ENCODE data around the gene TRA2B. TPM values are rescaled to one million over a fixed set of nuclear protein-coding genes. Genes with fewer than 3 reads are reported as not detected.
"Not testable (repeated sequence)": the region's sequence is repeated elsewhere in the genome, so short reads cannot be mapped to it uniquely, and the experiment has no call there.

Gene TRA2B
- total RNA-seq, 1 donor from 2014 or later, result 137 TPM

GRCh38 chr3:185929192-185930151 lies 8.3 kb downstream of the TRA2B start:
- DNase-seq (ENCODE audit: extremely low read depth, low read depth, low spot score), result no peak

GRCh38 chr3:185928496-185928895 lies 9.3 kb downstream of the TRA2B start:
- DNase-seq (ENCODE audit: extremely low read depth, low read depth, low spot score), result no peak

DNA sequence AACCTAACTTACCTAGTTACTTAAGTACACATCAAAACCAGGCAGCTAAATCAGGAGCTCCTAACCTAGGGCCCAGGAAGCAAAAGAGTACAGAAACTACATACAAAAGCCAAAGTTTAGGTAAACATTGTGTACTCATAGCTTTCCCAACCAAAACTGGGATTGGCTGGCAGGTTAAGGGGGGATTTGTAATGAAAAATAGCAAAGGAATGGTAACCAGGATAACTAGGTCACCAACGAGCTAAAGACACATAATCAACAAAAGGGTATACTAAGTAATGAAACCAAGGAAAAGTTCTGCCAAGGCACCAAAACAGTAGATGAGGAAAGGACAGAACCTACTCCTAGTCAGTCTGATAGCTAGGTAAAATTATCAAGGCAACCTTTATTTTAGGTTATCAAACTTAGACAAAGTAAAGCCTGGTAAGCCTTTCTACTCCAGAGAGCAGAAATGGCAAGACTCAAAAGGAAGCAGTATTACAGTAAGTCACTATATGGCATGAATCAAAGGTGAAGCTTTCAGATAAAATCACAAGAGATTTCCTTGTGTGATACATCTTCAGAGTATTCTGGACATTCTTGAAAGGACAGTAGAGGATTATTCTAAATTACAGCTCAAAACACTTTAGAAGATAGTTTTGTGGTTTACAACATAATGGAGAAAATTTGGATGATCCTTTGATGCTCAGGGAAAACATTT lies 10.2 kb downstream of the TRA2B start:
- DNase-seq (ENCODE audit: extremely low read depth, low read depth, low spot score), result no peak

DNA sequence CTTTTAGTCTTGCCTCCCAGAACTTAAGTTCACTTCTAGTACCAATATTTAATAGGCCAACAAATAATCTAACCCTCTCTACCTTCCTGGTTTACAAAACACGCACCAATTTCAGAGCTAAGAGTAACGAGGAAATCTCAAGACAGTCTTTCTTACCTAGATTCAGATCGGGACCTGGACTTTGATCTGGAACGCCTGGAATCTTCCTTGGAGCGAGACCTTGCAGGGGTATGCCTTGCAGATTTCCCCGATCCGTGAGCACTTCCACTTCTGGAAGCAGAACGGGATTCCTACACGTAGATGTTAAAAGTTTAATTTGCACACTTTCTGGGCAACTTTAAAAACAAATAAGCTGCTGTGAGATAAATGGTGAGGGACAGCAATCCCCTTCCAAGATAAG lies 11.4 kb downstream of the TRA2B start:
- no peak for DNase-seq (ENCODE audit: extremely low read depth, low read depth, low spot score)

GRCh38 chr3:185925353-185925752 lies 12.5 kb downstream of the TRA2B start:
- DNase-seq (ENCODE audit: extremely low read depth, low read depth, low spot score), result no peak

- no peak for DNase-seq (ENCODE audit: extremely low read depth, low read depth, low spot score)
Observed at GRCh38 chr3:185924375-185924774, 13.4 kb downstream of the TRA2B start.

DNA sequence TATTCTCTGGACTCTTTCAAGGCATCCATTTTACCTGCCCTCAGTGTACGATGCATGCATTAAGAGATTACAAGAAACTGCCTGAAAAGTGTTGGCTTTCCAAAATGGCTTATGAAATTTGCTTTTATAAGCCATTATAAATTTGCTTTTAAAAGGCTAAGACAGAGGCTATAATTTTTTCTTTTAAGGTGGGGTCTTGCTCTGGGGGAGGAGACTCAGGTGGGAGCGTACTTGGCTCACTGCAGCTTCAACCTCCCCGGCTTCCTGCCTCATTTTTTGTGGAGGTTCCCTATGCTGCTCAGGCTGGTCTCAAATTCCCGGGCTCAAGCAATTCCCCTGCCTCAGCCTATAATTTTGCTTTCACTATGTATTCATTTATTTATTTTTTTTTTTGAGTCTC lies 17.6 kb downstream of the TRA2B start:
- no peak for DNase-seq (ENCODE audit: extremely low read depth, low read depth, low spot score)

DNA sequence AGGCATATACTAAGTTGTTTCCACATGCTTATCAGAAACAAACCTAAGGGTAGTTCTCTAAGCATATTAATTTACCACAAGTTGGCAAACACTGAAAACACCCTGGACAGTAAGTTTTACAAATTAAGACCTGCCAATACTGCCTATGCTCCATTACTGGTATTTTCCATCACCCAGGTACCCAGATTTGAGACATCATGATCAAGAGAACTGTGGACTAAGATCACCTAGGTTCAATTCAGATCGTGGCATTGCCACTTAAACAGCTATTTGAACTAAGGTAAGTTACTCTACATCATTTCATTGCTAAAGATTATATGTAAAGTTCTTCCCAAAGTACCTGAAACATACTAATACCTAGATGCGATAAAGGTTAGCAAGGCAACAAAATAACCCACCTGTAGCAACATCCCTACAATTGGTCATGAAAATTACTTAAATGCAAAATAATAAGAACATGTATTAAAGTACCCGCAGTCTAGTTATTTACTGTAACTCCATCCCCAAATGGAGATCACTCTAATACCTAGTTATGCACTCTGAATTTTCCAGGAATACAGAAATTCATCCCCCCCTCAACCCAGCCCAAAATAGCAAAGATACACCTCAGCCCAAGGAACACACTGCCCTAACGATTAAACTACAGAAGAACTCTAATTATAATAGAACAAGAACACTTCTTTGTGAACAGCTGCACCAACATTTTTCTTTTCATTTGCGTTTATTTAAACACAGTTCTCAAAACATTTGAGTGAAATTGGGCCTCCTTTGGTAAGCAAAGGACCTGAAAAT lies 21.6 kb downstream of the TRA2B start:
- no peak for DNase-seq (ENCODE audit: extremely low read depth, low read depth, low spot score)

- DNase-seq (ENCODE audit: extremely low read depth, low read depth, low spot score), result no peak
Observed at GRCh38 chr3:185915642-185916041, 22.2 kb downstream of the TRA2B start.

GRCh38 chr3:185914911-185915629 lies 22.7 kb downstream of the TRA2B start:
- DNase-seq (ENCODE audit: extremely low read depth, low read depth, low spot score), result no peak

DNA sequence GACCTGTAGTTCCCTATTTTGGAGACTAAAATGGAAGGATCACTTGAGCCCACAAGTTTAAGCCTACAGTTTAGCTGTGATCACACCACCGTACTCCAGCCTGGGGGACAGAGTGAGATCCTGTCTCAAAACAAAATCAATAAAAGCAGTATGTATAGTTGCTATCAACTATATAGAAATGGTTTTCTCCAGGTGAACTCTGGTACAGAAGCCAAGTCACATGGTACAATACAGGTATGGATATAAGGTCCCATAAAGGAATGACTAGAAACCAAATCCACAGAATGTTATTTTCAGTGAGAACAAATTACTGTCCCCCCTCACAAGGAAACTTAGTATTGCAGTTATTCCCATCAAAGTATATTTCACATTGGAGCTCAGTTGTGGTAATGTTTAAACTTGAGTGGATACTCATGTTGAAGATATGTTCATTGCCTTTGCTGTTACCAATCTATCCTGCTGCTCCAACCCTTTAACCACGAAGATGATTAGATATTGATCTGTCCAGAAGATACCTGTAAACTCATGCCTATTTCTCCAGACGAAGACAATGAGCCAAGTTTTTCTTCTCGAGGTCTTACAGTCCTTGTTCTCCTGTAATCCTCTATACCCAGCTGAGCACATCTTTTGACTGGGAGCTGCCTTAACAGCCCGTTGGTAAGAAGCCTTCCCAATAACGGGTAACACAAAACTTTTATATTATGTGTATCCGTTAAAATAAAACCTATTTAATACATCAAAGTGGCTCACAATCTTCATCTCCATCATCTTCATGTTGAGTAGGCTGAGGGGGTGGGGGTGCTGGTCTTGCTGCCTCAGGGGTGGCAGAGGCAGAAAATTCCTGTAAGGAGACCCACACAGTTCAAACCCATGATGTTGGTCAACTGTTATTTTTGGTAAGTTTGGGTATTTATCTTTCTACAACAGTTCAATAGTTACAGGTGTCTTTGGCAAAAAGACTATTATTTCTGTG lies 24.6 kb downstream of the TRA2B start:
- DNase-seq (ENCODE audit: extremely low read depth, low read depth, low spot score), result no peak

DNA sequence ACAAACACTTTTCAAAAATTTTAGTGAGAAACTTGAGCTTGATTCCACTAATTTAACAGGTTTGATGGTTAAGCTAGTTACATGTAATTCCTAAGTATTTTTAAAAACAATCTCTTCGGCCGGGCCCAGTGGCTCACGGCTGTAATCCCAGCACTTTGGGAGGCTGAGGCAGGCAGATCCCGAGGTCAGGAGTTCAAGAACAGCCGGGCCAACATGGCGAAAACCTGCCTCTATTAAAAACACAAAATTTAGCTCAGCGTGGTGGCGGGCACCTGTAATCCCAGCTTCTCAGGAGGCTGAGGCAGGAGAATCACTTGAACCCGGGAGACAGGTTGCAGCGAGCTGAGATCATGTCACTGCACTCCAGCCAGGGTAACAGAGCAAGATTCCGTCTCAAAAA lies 25.3 kb downstream of the TRA2B start:
- no peak for DNase-seq (ENCODE audit: extremely low read depth, low read depth, low spot score)

DNA sequence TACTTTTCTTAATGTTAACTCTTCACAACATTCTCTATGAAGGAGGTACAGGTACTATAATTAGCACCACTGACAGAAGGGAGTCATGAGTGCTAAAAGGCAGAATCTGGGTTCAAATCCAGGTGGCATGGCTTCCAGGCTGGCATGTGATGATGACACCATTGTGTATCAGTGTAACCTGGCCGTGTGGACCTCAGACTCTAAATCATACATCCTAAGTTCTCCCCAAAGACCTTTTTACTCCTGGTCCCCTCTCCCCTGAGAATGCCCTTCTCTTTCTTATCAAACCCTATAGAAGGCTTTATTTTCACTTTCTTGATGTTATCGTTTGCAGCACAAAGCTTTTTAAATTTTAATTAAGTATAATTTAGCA lies 26.8 kb downstream of the TRA2B start:
- DNase-seq (ENCODE audit: extremely low read depth, low read depth, low spot score), result not testable (repeated sequence)

DNA sequence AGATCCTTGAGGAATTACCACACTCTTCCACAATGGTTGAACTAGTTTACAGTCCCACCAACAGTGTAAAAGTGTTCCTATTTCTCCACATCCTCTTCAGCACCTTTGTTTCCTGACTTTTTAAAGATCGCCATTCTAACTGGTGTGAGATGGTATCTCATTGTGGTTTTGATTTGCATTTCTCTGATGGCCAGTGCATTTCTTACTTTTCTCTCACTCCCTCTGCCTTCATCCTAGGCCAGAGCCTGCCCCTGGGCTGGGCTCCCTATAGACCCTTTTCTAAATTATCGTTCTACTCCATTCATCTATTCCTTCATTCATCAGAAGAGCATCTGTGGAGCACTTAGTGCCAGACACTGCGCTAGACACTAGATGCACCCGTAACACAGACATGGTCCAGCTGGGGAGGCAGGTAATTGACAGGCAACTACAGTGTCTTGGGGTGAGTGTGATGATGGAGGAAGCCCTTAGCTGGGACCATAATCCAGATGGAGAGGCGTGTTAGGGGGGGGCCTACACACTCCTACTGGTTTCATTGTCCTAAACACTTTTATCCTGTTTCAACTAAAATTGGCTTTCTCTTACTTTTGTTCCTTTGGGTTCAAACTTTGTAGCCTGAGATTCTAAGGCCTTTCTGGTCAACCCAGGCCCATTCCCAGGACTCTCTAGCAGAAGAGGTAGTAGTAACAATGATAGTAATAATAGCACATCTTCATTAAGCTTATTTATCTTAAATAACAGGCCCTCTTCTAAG lies 27.3 kb downstream of the TRA2B start:
- DNase-seq (ENCODE audit: extremely low read depth, low read depth, low spot score), result not testable (repeated sequence)

GRCh38 chr3:185909913-185910312 lies 27.9 kb downstream of the TRA2B start:
- not testable (repeated sequence) for DNase-seq (ENCODE audit: extremely low read depth, low read depth, low spot score)

GRCh38 chr3:185900228-185900627 lies 37.6 kb downstream of the TRA2B start:
- peak; percentile 48 for DNase-seq (ENCODE audit: extremely low read depth, low read depth, low spot score)

DNA sequence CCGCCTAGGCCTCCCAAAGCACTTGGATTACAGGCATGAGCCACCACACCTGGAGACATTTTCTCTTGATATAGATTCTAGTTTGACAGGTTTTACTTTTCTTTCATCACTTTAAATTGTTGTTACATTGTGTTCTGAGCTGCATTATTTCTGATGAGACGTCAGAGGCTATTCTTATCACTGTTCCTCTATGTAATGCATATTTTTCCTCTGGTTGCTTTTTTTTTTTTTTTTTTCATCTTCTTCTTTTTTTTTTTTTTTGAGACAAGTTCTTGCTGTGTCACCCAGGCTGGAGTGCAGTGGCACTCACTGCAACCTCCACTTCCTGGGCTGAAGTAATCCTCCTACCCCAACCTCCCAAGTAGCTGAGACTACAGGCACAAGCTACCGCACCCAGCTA lies 41.2 kb downstream of the TRA2B start:
- no peak for DNase-seq (ENCODE audit: extremely low read depth, low read depth, low spot score)

DNA sequence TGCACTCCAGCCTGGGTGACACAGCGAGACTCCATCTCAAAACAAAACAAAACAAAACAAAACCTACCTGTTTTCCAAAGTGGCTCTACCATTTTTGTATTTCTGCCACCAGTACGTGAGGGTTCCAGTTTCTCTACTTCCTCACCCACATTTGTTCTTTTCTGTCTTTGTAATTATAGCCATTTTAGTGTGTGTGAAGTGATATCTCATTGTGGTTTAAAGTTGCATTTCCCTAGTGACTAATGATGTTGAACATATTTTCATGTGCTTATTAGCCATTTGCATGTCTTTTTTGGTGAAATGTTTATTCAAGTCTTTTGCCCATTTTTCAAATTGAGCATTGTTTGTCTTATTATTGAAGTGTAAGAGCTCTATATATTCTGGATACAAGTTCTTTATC lies 50.7 kb downstream of the TRA2B start:
- no peak for DNase-seq (ENCODE audit: extremely low read depth, low read depth, low spot score)

GRCh38 chr3:185884641-185885040 lies 53.2 kb downstream of the TRA2B start:
- no peak for DNase-seq (ENCODE audit: extremely low read depth, low read depth, low spot score)
